K562 (cell line): ENCODE data around the gene LMAN1L. TPM values are rescaled to one million over a fixed set of nuclear protein-coding genes. Genes with fewer than 3 reads are reported as not detected.

ENCODE experiments used
- ATF3 ChIP-seq, 2 experiments: fragments of 450-650 bp in 1 of 2; sonication (generic) in 1 of 2; formaldehyde crosslinking in 1 of 2; IDR thresholded peaks in 1 of 2; conservative IDR thresholded peaks in 1 of 2; 2 replicates each; pipeline versions ENCODE4 v1.6.1 to v1.8.1; 2016 to 2023; ENCODE audit warnings: mild to moderate bottlenecking in 2 of 2, moderate library complexity in 2 of 2, inconsistent platforms in 1 of 2, missing genetic modification reagents in 1 of 2
- CBFA2T3 ChIP-seq: fragments of 450-650 bp; IDR thresholded peaks from 2 replicates; pipeline ENCODE4 v1.6.1; 2017
- FOXP1 ChIP-seq: sonication (generic); formaldehyde crosslinking; IDR thresholded peaks from 2 replicates; pipeline ENCODE4 v1.8.0; 2022; ENCODE audit warnings: mild to moderate bottlenecking, missing genetic modification reagents
- HIVEP1 ChIP-seq: fragments of 250-450 bp; sonication (Bioruptor Pico); IDR thresholded peaks from 2 replicates; pipeline ENCODE4 v1.4.0; 2020; ENCODE audit warnings: mild to moderate bottlenecking
- MCM2 ChIP-seq: fragments of 450-650 bp; IDR thresholded peaks from 2 replicates; pipeline ENCODE4 v1.6.1; 2017; ENCODE audit warnings: low read depth, mild to moderate bottlenecking
- MTA3 ChIP-seq: fragments of 450-650 bp; formaldehyde crosslinking; IDR thresholded peaks from 2 replicates; pipeline ENCODE4 v1.6.1; 2017; ENCODE audit warnings: mild to moderate bottlenecking, borderline replicate concordance
- NR4A1 ChIP-seq, 2 experiments: fragments of 250-450 bp in 1 of 2; fragments of 450-650 bp in 1 of 2; sonication (Bioruptor Pico) in 1 of 2; IDR thresholded peaks; 2 replicates each; pipeline versions ENCODE4 v1.4.0 to v1.6.1; 2016 to 2020; ENCODE audit warnings: mild to moderate bottlenecking in 2 of 2, missing compliant biosample characterization in 1 of 2, missing genetic modification characterization in 1 of 2, moderate library complexity in 1 of 2
- PML ChIP-seq: IDR thresholded peaks from 2 replicates; pipeline ENCODE4 v1.6.1; 2012; ENCODE audit warnings: low read length, inconsistent platforms
- PPARD ChIP-seq: fragments of 250-450 bp; sonication (Bioruptor Pico); IDR thresholded peaks from 2 replicates; pipeline ENCODE4 v1.8.0; 2022; ENCODE audit warnings: inconsistent platforms, mild to moderate bottlenecking, moderate library complexity
- RBM25 ChIP-seq: fragments of 200-400 bp; formaldehyde crosslinking; IDR thresholded peaks from 2 replicates; pipeline ENCODE4 v1.6.1; 2018; ENCODE audit warnings: low read length, low read depth, moderate library complexity; ENCODE audit not compliant: severe bottlenecking
- TEAD4 ChIP-seq, 2 experiments: sonication (generic) in 1 of 2; formaldehyde crosslinking in 1 of 2; IDR thresholded peaks; 2 replicates each; pipeline versions ENCODE4 v1.6.1 to v1.8.0; 2012 to 2022; ENCODE audit warnings: borderline replicate concordance in 1 of 2, inconsistent platforms in 1 of 2, low read length in 1 of 2, mild to moderate bottlenecking in 1 of 2, missing genetic modification reagents in 1 of 2
- ZEB2 ChIP-seq: fragments of 450-650 bp; IDR thresholded peaks from 2 replicates; pipeline ENCODE4 v1.6.1; 2016
- ZFX ChIP-seq: sonication (generic); formaldehyde crosslinking; IDR thresholded peaks from 2 replicates; pipeline ENCODE4 v1.8.0; 2022; ENCODE audit warnings: mild to moderate bottlenecking, missing genetic modification reagents, moderate library complexity
- ZNF146 ChIP-seq: IDR thresholded peaks from one replicate; pipeline ENCODE4 v1.6.1; 2018; ENCODE audit warnings: missing compliant biosample characterization; ENCODE audit not compliant: unreplicated experiment
- ZNF316 ChIP-seq: fragments of 450-650 bp; IDR thresholded peaks from 2 replicates; pipeline ENCODE4 v1.6.1; 2016
- polyA plus RNA-seq, 8 experiments: library from polyadenylated mRNA; depleted of rRNA in 4 of 8; stranded (reverse) in 5 of 8; unstranded in 3 of 8; fragments of >200 nt; fragmentation: Nextera tagmentation in 2 of 8; fragmentation: Illumina TruSeq in 1 of 8; extraction: Ambion mirVana in 2 of 8; extraction: Trizol in 1 of 8; gene quantifications; 2 replicates each; pipeline versions ENCODE4 v1.2.1 to v1.2.3, GENCODE V29; 2011 to 2014; ENCODE audit warnings: inconsistent platforms in 1 of 8, missing spikeins in 1 of 8
- total RNA-seq, 7 experiments: library from RNA; depleted of rRNA in 6 of 7; stranded (reverse); fragments of >200 nt in 6 of 7; fragmentation: Illumina TruSeq in 2 of 7; extraction: Trizol in 2 of 7; gene quantifications; 2 replicates each; pipeline versions ENCODE4 v1.2.1 to v1.2.3, GENCODE V29; 2011 to 2021; ENCODE audit warnings: low replicate concordance in 1 of 7
- TF ChIP-seq, protein P1 (sequence below): fragments of 450-650 bp; IDR thresholded peaks from 2 replicates; pipeline ENCODE4 v1.6.1; 2016; ENCODE audit warnings: low read depth

LMAN1L gene
- total and polyA plus RNA-seq, 9 of the 15 experiments (the other 6 are each of a cell fraction or from before 2014, with no cell fraction given) = not detected

DNA sequence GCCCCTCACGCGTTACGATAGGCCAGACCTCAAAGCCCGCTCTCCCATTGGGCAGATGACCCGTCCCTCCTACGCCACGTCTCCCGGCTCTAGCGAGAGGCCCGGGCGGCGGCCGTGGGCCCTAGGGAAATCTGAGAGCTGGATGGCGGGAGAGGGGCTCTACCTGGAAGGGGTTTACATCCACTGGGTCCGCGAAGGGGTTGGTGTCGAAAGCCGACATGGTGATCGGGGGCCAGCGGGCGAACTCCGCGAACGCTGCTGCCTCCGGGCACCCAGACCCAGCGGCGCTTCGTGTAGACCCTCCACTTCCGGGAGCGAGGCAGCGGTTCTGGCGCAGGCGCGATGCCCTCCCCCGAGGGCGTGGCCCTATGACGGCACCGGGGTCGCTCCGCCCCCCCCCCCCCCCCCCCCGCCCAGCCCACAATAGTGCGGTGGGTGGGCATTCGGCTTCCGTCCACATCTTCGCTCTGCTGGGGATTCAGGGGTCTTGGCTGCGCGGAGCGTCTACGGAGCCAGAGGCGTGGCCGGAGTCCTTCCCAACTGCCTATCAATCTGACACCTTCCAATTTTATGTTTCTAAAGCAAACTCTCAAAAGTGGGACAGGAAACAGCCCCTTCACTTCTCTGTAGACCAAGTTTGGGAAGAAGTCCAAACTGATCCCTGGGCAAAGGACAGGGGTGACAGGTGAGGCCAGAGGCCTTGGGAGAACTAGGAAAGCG lies 60.6 kb downstream of the LMAN1L start, which contains the start of gene SCAMP2 (continued):
- TF ChIP-seq, protein P1, sequence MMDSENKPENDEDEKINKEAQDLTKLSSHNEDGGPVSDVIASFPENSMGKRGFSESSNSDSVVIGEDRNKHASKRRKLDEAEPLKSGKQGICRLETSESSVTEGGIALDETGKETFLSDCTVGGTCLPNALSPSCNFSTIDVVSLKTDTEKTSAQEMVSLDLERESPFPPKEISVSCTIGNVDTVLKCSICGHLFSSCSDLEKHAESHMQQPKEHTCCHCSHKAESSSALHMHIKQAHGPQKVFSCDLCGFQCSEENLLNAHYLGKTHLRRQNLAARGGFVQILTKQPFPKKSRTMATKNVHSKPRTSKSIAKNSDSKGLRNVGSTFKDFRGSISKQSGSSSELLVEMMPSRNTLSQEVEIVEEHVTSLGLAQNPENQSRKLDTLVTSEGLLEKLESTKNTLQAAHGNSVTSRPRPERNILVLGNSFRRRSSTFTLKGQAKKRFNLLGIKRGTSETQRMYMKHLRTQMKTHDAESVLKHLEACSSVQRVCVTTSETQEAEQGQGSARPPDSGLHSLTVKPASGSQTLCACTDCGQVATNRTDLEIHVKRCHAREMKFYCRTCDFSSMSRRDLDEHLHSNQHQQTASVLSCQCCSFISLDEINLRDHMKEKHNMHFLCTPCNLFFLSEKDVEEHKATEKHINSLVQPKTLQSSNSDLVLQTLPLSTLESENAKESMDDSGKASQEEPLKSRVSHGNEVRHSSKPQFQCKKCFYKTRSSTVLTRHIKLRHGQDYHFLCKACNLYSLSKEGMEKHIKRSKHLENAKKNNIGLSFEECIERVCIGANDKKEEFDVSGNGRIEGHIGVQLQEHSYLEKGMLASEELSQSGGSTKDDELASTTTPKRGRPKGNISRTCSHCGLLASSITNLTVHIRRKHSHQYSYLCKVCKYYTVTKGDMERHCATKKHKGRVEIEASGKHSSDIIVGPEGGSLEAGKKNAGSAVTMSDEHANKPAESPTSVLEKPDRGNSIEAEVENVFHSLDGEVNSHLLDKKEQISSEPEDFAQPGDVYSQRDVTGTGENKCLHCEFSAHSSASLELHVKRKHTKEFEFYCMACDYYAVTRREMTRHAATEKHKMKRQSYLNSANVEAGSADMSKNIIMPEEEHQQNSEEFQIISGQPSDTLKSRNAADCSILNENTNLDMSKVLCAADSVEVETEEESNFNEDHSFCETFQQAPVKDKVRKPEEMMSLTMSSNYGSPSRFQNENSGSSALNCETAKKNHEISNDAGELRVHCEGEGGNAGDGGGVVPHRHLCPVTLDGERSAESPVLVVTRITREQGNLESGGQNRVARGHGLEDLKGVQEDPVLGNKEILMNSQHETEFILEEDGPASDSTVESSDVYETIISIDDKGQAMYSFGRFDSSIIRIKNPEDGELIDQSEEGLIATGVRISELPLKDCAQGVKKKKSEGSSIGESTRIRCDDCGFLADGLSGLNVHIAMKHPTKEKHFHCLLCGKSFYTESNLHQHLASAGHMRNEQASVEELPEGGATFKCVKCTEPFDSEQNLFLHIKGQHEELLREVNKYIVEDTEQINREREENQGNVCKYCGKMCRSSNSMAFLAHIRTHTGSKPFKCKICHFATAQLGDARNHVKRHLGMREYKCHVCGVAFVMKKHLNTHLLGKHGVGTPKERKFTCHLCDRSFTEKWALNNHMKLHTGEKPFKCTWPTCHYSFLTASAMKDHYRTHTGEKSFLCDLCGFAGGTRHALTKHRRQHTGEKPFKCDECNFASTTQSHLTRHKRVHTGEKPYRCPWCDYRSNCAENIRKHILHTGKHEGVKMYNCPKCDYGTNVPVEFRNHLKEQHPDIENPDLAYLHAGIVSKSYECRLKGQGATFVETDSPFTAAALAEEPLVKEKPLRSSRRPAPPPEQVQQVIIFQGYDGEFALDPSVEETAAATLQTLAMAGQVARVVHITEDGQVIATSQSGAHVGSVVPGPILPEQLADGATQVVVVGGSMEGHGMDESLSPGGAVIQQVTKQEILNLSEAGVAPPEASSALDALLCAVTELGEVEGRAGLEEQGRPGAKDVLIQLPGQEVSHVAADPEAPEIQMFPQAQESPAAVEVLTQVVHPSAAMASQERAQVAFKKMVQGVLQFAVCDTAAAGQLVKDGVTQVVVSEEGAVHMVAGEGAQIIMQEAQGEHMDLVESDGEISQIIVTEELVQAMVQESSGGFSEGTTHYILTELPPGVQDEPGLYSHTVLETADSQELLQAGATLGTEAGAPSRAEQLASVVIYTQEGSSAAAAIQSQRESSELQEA = peak; percentile 49; the same call in 1 of the 2 replicates
- no peak for TF ChIP-seq ZEB2
- TF ChIP-seq NR4A1 (CRISPR knock-in tag; IDR thresholded peaks at IDR 0.05) = peak; percentile 67; the same call in 1 of the 2 replicates
- no peak for TF ChIP-seq NR4A1 (tag; IDR thresholded peaks at IDR 0.05)
- peak; percentile 69 for TF ChIP-seq ATF3 (IDR thresholded peaks at IDR 0.05)
- 0 out of 2 replicates have a peak, but pooled peaks have one; percentile 30 for TF ChIP-seq ATF3 (CRISPR knock-in tag; conservative IDR thresholded peaks at IDR 0.05)
- TF ChIP-seq HIVEP1 (CRISPR knock-in tag) = 0 out of 2 replicates have a peak, but pooled peaks have one; percentile 20
- TF ChIP-seq MCM2 = no peak
- TF ChIP-seq FOXP1 (CRISPR knock-in tag) = 0 out of 2 replicates have a peak, but pooled peaks have one; percentile 13
- no peak for TF ChIP-seq TEAD4 (IDR thresholded peaks at IDR 0.05; ENCODE audit: low read length)
- no peak for TF ChIP-seq TEAD4 (CRISPR knock-in tag; IDR thresholded peaks at IDR 0.05; ENCODE audit: borderline replicate concordance)
- peak; percentile 74 for TF ChIP-seq RBM25
- TF ChIP-seq PML = peak; percentile 73; the same call in 1 of the 2 replicates
- peak; percentile 65; the same call in 1 of the 2 replicates for TF ChIP-seq MTA3
- no peak for TF ChIP-seq ZNF146 (CRISPR knock-in tag)
- 0 out of 2 replicates have a peak, but pooled peaks have one; percentile 3 for TF ChIP-seq ZNF316
- TF ChIP-seq ZFX (CRISPR knock-in tag) = peak; percentile 98
- no peak for TF ChIP-seq PPARD (CRISPR knock-in tag)
- no peak for TF ChIP-seq CBFA2T3
